Neural crest cell (in vitro differentiated cells): Measurements from ENCODE around the gene TMEM117. TPM values are rescaled to one million over a fixed set of nuclear protein-coding genes. Genes with fewer than 3 reads are reported as not detected.
A peak's percentile ranks its signal among the peaks of the same experiment; 100 is the strongest.

ENCODE experiments used
- DNase-seq: peaks from one replicate; pipeline ENCODE4 v3.0.0; 2021; ENCODE audit warnings: low read depth, mixed read lengths, low spot score
- H3K27ac Mint-ChIP-seq: one replicate; pipeline ENCODE4 v1.8.0; 2021; ENCODE audit warnings: mild to moderate bottlenecking, mixed read lengths; ENCODE audit not compliant: unreplicated experiment
- H3K27me3 Mint-ChIP-seq: 2 replicates; pipeline ENCODE4 v1.8.0; 2021; ENCODE audit warnings: low read depth, mild to moderate bottlenecking, mixed read lengths
- H3K36me3 Mint-ChIP-seq: 2 replicates; pipeline ENCODE4 v1.8.0; 2021; ENCODE audit warnings: low read depth, mild to moderate bottlenecking, mixed read lengths
- H3K4me1 Mint-ChIP-seq: 2 replicates; pipeline ENCODE4 v1.8.0; 2021; ENCODE audit warnings: mixed read lengths
- H3K4me3 Mint-ChIP-seq: one replicate; pipeline ENCODE4 v1.8.0; 2021; ENCODE audit warnings: mild to moderate bottlenecking, mixed read lengths
- H3K9me3 Mint-ChIP-seq: 2 replicates; pipeline ENCODE4 v1.8.0; 2021; ENCODE audit warnings: mixed read lengths
- CTCF ChIP-seq: fragments of 200-600 bp; sonication (generic); conservative IDR thresholded peaks from 2 replicates; pipeline ENCODE4 v1.5.0; 2021; ENCODE audit warnings: antibody characterized with exemption, mild to moderate bottlenecking
- total RNA-seq: library from RNA; stranded (reverse); gene quantifications from 2 replicates; pipeline ENCODE4 v1.2.1, GENCODE V29; 2021

The TMEM117 gene
- total RNA-seq, 1 donor from 2014 or later, result 7.6 TPM

- H3K9me3 Mint-ChIP-seq, result no peaks in the 10 kb centered on the region
- H3K27me3 Mint-ChIP-seq, result no peaks in the 10 kb centered on the region
- H3K4me1 Mint-ChIP-seq, result peaks cover 10% of the 10 kb centered on the region
- H3K27ac Mint-ChIP-seq, result no peak overlapping the region
- DNase-seq, result peak; percentile 10
- no peaks in the 10 kb centered on the region for H3K36me3 Mint-ChIP-seq
- H3K4me3 Mint-ChIP-seq, result no peak overlapping the region
- peak; percentile 70 for TF ChIP-seq CTCF
Measured at GRCh38 chr12:43957732-43958372, 122.0 kb downstream of the TMEM117 start.

- H3K4me1 Mint-ChIP-seq, result peaks cover 10% of the 10 kb centered on the region
- no peak overlapping the region for H3K27ac Mint-ChIP-seq
- H3K36me3 Mint-ChIP-seq, result no peaks in the 10 kb centered on the region
- peaks cover 7% of the 10 kb centered on the region for H3K9me3 Mint-ChIP-seq
- no peak for TF ChIP-seq CTCF
- no peak for DNase-seq
- H3K27me3 Mint-ChIP-seq, result no peaks in the 10 kb centered on the region
- H3K4me3 Mint-ChIP-seq, result no peak overlapping the region
Measured at GRCh38 chr12:43964033-43964432, 128.2 kb downstream of the TMEM117 start.

- Mint-ChIP-seq H3K36me3 (no peaks in the 10 kb centered on the region), H3K4me3 (no peak overlapping the region), H3K27ac (no peak overlapping the region), H3K4me1 (peaks cover 4% of the 10 kb centered on the region), H3K9me3 (peaks cover 11% of the 10 kb centered on the region), H3K27me3 (no peaks in the 10 kb centered on the region)
- TF ChIP-seq CTCF, result no peak
- DNase-seq, result no peak
Measured at GRCh38 chr12:43964961-43965360, 129.1 kb downstream of the TMEM117 start.

GRCh38 chr12:43965899-43966298 lies 130.0 kb downstream of the TMEM117 start:
- H3K4me1 Mint-ChIP-seq, result no peaks in the 10 kb centered on the region
- no peaks in the 10 kb centered on the region for H3K36me3 Mint-ChIP-seq

GRCh38 chr12:43968736-43969135 lies 132.9 kb downstream of the TMEM117 start:
- no peak overlapping the region for H3K27ac Mint-ChIP-seq
- no peaks in the 10 kb centered on the region for H3K4me1 Mint-ChIP-seq
- DNase-seq, result no peak
- H3K36me3 Mint-ChIP-seq, result peaks cover 2% of the 10 kb centered on the region
- no peak for TF ChIP-seq CTCF
- H3K27me3 Mint-ChIP-seq, result no peaks in the 10 kb centered on the region
- H3K9me3 Mint-ChIP-seq, result peaks cover 14% of the 10 kb centered on the region
- no peak overlapping the region for H3K4me3 Mint-ChIP-seq

More at GRCh38 chr12:43965899-43966298, 130.0 kb downstream of the TMEM117 start:
- DNase-seq, result no peak
- H3K4me3 Mint-ChIP-seq, result no peak overlapping the region
- no peak overlapping the region for H3K27ac Mint-ChIP-seq
- no peaks in the 10 kb centered on the region for H3K27me3 Mint-ChIP-seq
- no peak for TF ChIP-seq CTCF
- peaks cover 16% of the 10 kb centered on the region for H3K9me3 Mint-ChIP-seq
